BJ (cell line): ENCODE results near the gene DGCR6. TPM values are rescaled to one million over a fixed set of nuclear protein-coding genes. Genes with fewer than 3 reads are reported as not detected.
"Not testable (repeated sequence)": the region's sequence is repeated elsewhere in the genome, so short reads cannot be mapped to it uniquely, and the experiment has no call there.

Experiments used
- CTCF ChIA-PET: fragments of 350-600 bp; formaldehyde crosslinking; extraction: SDS; loops from one replicate; lab custom pipeline; 2021; ENCODE audit warnings: antibody characterized with exemption, inconsistent platforms; lab: Yijun Ruan, JAX
- POLR2A ChIA-PET: fragments of 300-600 bp; sonication (Branson Sonifier 250); formaldehyde crosslinking; extraction: SDS; loops from one replicate; lab custom pipeline; 2021; ENCODE audit warnings: antibody characterized with exemption; lab: Charles Lee
- DNase-seq: peaks from one replicate; pipeline ENCODE4 v3.0.0-alpha.2; 2011; ENCODE audit warnings: low read depth
- H3K27me3 ChIP-seq: 2 replicates; pipeline ENCODE4 v1.6.0; 2011; ENCODE audit warnings: low read length; ENCODE audit not compliant: control insufficient read depth, insufficient read depth
- H3K36me3 ChIP-seq: 2 replicates; pipeline ENCODE4 v1.5.1; 2011; ENCODE audit warnings: low read length; ENCODE audit not compliant: control insufficient read depth, insufficient read depth
- H3K4me3 ChIP-seq: 2 replicates; pipeline ENCODE4 v1.5.1; 2011; ENCODE audit warnings: low read depth, mild to moderate bottlenecking, control low read depth, low read length
- polyA plus RNA-seq: library from polyadenylated mRNA; depleted of rRNA; stranded (reverse); fragments of >200 nt; gene quantifications from 2 replicates; pipeline ENCODE4 v1.2.3, GENCODE V29; 2011
- TF ChIP-seq, protein P1 (sequence below): IDR thresholded peaks from 2 replicates; pipeline ENCODE4 v1.5.1; 2011; ENCODE audit warnings: low read depth, mild to moderate bottlenecking, control low read depth, inconsistent platforms, low read length, moderate library complexity; ENCODE audit not compliant: insufficient read depth

DGCR6 gene
- polyA plus RNA-seq, 1 experiment, result 0.77 TPM

DNA sequence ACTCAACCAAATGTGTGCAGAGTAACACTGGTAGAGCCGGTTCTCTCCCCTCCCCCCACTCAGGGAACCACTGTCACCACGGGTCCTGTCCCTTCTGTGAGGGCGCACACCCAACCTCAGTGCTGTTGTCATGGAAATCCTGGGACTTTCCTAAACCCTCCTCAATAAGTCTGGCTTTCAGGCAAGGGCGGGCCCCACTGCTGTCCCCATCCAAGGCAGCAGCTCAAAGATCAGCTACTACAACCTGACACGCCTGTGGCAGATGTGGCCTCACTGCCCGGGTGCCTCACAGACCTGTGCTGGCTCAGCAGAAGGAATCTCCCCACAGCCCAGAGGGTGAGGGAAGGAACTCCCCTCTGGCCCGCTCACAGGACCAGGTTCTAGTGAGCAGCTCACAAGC lies 27.8 kb downstream of the DGCR6 start:
- no peaks in the 10 kb centered on the region for H3K27me3 ChIP-seq
- TF ChIP-seq, protein P1, sequence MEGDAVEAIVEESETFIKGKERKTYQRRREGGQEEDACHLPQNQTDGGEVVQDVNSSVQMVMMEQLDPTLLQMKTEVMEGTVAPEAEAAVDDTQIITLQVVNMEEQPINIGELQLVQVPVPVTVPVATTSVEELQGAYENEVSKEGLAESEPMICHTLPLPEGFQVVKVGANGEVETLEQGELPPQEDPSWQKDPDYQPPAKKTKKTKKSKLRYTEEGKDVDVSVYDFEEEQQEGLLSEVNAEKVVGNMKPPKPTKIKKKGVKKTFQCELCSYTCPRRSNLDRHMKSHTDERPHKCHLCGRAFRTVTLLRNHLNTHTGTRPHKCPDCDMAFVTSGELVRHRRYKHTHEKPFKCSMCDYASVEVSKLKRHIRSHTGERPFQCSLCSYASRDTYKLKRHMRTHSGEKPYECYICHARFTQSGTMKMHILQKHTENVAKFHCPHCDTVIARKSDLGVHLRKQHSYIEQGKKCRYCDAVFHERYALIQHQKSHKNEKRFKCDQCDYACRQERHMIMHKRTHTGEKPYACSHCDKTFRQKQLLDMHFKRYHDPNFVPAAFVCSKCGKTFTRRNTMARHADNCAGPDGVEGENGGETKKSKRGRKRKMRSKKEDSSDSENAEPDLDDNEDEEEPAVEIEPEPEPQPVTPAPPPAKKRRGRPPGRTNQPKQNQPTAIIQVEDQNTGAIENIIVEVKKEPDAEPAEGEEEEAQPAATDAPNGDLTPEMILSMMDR, result no peak
- DNase-seq, result no peak
- H3K4me3 ChIP-seq, result no peak overlapping the region
- ChIA-PET CTCF (interaction anchor here (0.9 kb wide), 1 partner anchor 20 kb away, joined by 4 read pairs; no protein-coding TSS in a partner anchor), POLR2A (no interaction called here)
- H3K36me3 ChIP-seq, result no peaks in the 10 kb centered on the region

DNA sequence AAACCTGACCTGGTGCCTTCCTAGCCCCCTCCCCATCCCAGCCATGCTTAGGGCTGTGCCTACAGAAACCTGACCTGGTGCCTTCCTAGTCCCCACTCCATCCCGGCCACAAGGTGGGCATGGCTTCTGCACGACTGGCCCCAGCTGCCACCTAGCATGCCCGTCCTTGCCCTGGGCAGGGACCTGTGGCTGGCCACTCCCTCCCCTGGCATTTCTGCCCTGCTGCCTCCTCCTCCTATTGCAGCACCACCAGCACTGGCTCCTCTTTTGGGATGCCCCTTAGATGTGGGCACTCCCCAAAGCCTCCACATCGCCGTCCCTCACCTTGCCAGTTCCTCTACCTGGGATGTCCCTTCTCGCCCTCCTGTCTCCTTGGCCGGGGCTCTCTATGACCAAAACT lies 28.6 kb downstream of the DGCR6 start:
- H3K4me3 ChIP-seq, H3K36me3 ChIP-seq, H3K27me3 ChIP-seq, POLR2A ChIA-PET, DNase-seq: not testable (repeated sequence)
- CTCF ChIA-PET, result interaction anchor here (0.9 kb wide), 1 partner anchor 19 kb away, joined by 4 read pairs; no protein-coding TSS in a partner anchor

DNA sequence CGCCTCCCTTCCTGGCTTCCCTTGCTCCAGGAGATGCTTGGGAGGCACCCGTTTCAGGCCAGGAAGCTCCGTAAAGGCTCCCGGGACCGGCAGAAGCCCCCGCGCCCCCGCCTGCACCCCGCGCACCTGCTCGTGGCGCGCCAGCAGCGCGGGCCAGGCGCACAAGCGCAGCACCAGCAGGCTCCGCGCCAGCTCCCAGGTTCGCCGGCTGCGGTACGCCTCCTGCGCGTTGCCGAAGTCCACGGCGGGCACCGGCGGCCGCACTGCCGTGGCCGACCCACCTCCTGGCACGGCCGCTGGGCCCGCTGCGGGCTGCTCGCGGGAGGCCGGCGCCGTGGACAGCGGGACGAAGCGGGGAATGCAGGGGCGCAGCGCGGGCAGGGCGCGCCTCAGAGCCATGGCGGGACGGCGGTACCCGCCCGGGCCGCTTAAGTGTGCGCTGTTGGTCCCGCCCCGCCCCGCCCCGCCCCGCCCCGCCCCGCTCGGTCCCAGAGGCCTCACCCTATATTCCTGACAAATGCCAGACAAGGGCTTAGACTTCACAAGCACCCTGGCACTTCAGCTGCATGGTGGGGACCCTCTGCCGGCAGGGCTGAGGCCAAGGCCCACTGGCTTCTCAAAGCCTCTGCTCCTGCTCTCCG lies 29.9 kb downstream of the DGCR6 start, which contains the start of gene PRODH:
Gene PRODH (minus strand): TSS at position 405 of the 641 bp plus-strand sequence. CDS start 6 bp downstream, at position 399.
- TF ChIP-seq, protein P1, result no peak
- ChIA-PET CTCF (interaction anchor here (0.6 kb wide), 1 partner anchor 718 kb away, joined by 3 read pairs; no protein-coding TSS in a partner anchor), POLR2A (interaction anchor here (0.6 kb wide), 1 partner anchor 242 kb away, joined by 12 read pairs; no protein-coding TSS in a partner anchor)
- Histone ChIP-seq H3K27me3 (no peaks in the 10 kb centered on the region), H3K36me3 (no peaks in the 10 kb centered on the region), H3K4me3 (no peak within 1 kb of the TSS)
- no peak for DNase-seq

DNA sequence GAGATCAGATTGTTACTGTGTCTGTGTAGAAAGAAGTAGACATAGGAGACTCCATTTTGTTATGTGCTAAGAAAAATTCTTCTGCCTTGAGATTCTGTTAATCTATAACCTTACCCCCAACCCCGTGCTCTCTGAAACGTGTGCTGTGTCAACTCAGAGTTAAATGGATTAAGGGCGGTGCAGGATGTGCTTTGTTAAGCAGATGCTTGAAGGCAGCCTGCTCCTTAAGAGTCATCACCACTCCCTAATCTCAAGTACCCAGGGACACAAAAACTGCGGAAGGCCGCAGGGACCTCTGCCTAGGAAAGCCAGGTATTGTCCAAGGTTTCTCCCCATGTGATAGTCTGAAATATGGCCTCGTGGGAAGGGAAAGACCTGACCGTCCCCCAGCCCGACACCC lies 32.6 kb downstream of the DGCR6 start:
- H3K36me3 ChIP-seq, DNase-seq, H3K4me3 ChIP-seq, H3K27me3 ChIP-seq, POLR2A ChIA-PET: not testable (repeated sequence)
- CTCF ChIA-PET, result interaction anchor here (1.4 kb wide), 1 partner anchor 9 kb away, joined by 5 read pairs; no protein-coding TSS in a partner anchor

DNA sequence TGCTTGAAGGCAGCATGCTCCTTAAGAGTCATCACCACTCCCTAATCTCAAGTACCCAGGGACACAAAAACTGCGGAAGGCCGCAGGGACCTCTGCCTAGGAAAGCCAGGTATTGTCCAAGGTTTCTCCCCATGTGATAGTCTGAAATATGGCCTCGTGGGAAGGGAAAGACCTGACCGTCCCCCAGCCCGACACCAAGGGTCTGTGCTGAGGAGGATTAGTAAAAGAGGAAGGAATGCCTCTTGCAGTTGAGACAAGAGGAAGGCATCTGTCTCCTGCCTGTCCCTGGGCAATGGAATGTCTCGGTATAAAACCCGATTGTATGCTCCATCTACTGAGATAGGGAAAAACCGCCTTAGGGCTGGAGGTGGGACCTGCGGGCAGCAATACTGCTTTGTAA lies 41.0 kb downstream of the DGCR6 start:
- DNase-seq, H3K4me3 ChIP-seq, CTCF ChIA-PET, H3K36me3 ChIP-seq, POLR2A ChIA-PET, H3K27me3 ChIP-seq: not testable (repeated sequence)

DNA sequence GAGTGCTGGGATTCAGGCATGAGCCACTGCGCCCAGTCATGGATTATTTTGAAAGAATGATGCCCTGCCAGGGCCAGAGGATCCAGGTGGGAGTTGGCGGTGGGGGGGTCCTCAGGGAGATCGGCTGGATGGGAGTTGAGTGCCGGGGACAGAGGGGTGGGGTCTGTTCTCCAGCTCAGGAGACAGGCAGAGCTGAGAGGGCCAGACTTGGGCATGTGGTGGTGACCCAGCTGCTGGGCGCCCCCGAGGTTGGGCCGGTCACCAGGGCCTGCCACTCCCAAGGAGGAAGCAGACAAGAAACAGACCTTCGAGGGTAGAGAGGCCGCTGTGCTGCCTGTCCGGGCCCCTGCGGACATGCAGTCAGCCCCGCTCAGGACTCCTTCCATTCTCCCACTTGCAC lies 41.8 kb downstream of the DGCR6 start:
- TF ChIP-seq, protein P1, result no peak
- no peak overlapping the region for H3K4me3 ChIP-seq
- ChIA-PET CTCF (interaction anchor here (1.1 to 1.8 kb wide), 2 partner anchors 19 to 196 kb away, joined by 4 read pairs; partner anchors contain the start of gene ESS2), POLR2A (no interaction called here)
- peaks cover 5% of the 10 kb centered on the region; the same call in 1 of the 2 replicates for H3K27me3 ChIP-seq
- no peaks in the 10 kb centered on the region for H3K36me3 ChIP-seq
- no peak for DNase-seq
